TTC549 (cell line): ENCODE measurements around the gene MDN1.
"Not testable (repeated sequence)": the region's sequence is repeated elsewhere in the genome, so short reads cannot be mapped to it uniquely, and the experiment has no call there.

Experiments used
- FAIRE-seq: peaks from 2 replicates; lab custom pipeline; 2012; peaks lifted over from hg19 to GRCh38; lab: Jason Lieb, UNC

Gene MDN1

DNA sequence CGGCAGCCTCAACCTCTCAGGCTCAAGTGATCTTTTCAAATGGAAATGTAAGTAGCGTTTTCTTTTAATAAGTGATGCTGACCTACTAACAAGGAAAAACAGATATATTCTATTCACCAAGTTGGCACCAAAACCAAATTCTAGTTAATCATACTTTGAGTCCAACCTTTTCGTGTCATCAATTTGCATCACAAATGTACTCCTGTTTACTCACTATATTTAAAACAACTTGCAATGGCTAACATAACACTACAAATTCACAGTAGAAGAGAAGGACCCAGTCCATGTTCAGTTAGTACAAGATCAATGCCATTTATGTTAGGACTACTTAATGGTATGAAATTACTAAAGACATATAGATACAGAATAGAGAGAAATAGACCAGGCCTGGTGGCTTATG lies 50.0 kb downstream of the MDN1 start:
- no peak for FAIRE-seq

- no peak for FAIRE-seq
Observed at GRCh38 chr6:89768324-89768723, 51.3 kb downstream of the MDN1 start.

- FAIRE-seq, result no peak
Observed at GRCh38 chr6:89763550-89763949, 56.0 kb downstream of the MDN1 start.

- FAIRE-seq, result no peak
Observed at GRCh38 chr6:89758830-89759229, 60.8 kb downstream of the MDN1 start.

- FAIRE-seq, result no peak
Observed at GRCh38 chr6:89750338-89750737, 69.3 kb downstream of the MDN1 start.

- no peak for FAIRE-seq
Observed at GRCh38 chr6:89749918-89750317, 69.7 kb downstream of the MDN1 start.

GRCh38 chr6:89745716-89746115 lies 73.9 kb downstream of the MDN1 start:
- FAIRE-seq, result no peak

- no peak for FAIRE-seq
Observed at GRCh38 chr6:89745096-89745495, 74.5 kb downstream of the MDN1 start.

DNA sequence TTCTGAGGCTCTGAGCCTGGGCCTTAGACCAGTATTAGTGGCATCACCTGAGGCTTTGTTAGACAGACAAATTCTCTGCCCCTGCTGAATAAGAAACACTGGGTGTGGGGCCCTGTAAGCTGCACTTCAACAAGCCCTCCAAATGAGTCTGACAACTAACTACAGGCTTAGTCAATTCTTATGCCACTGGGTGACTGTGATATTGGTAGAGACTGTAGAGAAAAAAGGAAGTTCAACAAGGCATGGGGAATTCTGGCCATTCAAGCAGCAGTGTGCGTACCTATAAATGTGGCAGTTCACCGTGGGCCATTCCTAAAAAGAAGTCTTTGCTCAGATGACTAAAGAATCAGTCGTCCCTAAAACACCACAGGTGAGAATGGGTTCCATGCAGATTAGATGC lies 82.7 kb downstream of the MDN1 start:
- no peak for FAIRE-seq

DNA sequence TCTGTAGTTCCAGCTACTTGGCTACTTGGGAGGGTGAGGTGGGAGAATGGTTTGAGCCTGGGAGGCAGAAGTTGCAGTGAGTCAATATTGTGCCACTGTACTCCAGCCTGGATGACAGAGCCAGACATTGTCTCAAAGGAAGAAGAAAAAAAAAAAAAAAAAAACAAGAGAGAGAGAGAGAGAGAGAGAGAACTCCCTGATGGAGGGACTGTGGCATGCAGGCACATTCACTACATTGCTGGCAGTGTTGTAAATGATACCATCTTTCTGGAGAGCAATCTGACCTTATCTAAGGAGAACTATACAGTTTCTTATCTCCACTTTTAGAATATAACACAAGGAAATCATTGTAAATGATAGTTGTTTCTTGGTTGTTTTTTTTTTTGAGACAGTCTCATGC lies 85.1 kb downstream of the MDN1 start:
- FAIRE-seq, result no peak

DNA sequence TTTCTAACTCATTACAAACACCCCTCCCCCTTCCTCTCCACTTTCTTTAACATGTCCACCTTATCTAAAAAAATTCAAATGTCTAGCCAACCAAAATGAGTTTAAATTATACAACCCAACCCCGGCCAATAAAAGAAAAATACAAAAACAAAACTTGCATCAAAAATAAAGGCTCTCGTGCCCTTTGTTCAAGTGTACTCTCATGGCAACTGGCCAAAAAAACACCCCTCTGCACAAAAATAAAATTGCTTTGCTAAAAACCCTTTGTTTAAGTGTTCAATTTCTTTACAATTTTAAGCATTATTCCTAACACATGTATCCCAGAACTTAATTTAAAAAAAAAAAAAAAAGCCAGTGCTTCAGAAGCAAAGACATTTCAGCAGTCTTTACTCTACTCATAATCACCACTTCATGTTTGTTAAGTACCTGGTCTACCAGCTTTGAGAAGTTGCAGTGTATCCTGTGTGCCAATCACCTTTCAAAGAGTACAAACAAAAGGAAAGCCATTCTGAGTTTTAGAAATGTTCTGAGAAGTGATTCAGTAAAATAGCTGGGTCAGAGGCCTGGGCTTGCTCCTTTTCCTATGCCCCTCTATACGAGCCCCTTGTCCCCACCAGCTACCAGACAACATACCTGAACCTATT lies 87.5 kb downstream of the MDN1 start:
- no peak for FAIRE-seq

DNA sequence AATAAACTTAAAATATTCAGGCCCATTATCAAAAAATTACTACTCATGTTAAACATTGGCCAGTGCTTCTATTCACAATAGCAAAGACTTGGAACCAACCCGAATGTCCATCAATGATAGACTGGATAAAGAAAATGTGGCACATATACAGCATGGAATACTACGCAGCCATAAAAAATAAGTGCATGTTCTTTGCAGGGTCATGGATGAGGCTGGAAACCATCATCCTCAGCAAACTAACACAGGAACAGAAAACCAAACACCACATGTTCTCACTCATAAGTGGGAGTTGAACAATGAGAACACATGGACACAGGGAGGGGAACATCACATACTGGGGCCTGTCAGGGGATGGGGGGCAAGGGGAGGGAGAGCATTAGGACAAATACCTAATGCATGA lies 88.3 kb downstream of the MDN1 start:
- FAIRE-seq, result not testable (repeated sequence)

DNA sequence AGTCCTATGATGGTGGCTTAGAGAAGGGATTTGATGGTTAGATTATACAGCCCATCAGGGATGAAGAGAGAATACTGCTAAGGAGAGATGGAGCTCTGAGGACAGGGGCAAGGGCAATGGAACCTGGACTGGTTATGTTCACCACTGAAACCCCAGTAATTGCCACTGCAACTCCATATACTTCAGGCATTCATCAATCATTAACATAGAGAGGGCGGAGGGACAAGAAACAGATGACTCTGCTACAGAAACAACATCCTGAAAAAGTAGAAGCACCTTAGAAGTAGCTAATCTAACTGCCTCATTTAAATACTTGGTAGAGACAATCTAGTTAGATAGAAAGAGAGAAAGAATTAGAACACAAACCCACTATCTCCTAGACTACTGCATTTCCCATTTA lies 89.8 kb downstream of the MDN1 start:
- FAIRE-seq, result no peak

DNA sequence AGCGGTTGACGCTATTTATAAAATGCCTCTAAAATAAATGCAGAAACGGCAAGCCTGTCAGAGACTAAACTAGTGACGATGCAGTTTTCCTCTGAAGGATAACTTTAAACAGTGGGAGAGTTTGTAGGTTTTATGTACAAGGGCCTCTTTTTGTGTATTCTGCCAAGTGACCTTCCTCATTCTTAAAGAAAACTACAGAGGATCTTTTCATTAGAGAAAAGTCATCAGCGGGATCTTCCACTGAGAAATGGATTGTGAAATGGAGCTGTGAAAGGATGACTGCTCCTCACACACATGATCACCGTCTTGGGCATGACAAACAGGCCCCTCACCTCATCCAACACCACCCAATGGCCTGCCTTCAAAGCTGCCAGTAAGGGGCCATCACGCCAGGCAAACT lies 92.1 kb downstream of the MDN1 start:
- FAIRE-seq, result no peak

DNA sequence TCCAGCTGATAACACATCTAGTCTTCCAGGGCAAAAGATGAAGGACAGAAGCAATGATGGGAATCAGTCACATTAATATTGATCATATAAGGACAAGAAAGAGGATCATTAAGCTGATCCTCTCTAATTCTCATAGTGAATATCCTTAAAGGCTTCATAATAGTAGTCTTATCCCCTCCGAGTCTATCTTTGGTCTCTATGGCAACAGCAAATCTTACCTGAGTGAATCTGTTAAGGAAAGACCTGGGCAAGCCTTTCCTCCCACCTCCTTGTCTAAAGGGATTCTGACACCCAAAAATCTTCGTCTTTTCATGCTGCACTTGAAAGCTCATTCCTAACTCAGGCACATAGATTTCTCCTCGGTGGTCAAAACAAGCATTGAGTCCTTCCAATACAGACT lies 94.6 kb downstream of the MDN1 start:
- FAIRE-seq, result no peak

GRCh38 chr6:89723046-89723445 lies 96.5 kb downstream of the MDN1 start:
- no peak for FAIRE-seq

GRCh38 chr6:89716532-89716931 lies 103.1 kb downstream of the MDN1 start:
- FAIRE-seq, result no peak

GRCh38 chr6:89711801-89712200 lies 107.8 kb downstream of the MDN1 start:
- FAIRE-seq, result no peak

DNA sequence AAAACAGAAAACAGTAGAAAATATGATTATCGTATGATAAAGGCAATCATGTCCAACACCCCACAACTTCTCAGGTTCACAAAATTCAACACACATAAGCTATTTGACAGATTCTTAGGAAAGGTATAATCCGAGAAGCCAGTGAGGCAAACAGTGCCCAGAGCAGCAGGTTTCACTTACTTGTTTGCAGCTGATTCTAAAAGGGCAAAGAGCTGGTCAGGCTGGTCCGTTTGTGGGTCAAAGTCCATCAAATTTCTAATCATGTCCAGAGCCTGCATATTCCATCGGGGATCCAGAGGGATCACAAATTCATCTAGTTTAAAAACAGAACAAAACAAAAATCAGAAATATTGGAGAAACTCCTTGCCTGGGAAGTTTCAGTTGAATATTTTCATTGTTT lies 111.3 kb downstream of the MDN1 start:
- FAIRE-seq, result no peak

- FAIRE-seq, result no peak
Observed at GRCh38 chr6:89707766-89708165, 111.8 kb downstream of the MDN1 start.

DNA sequence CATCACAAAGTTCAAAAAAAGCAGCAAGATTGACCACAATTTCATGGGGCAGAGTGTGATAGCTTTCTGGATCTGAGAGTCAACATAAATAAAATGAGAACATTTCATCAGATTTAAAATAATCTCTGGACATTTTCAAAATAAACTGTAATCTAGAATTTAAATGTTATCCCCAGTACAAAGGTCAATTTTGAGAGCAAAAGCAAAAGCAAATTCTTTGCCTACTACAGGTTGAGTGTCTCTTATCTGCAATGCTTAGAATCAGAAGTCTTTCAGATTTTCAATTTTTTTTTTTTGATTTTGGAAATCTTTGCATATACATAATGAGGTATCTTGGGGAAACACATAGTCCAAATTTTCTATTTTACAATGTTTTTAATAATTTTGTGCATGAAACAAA lies 113.5 kb downstream of the MDN1 start:
- no peak for FAIRE-seq

- no peak for FAIRE-seq
Observed at GRCh38 chr6:89703292-89703691, 116.3 kb downstream of the MDN1 start.

DNA sequence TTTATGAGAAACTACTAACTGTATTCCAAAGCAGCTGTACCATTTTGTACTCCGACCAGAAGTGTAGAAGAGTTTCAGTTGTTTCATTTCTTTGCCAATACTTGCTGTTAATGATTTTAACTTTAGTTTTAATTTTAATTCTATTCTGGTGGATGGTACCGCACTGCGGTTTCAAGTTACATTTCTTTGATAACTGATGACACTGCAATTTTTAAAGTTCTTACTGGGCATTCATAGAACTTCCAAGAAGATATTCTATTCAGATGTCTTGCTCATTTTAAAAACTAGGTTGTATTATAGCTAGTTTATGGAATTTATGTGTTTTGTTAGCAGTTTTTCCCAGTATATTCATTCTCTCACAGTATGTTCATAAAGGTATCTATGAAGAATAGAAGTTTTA lies 117.2 kb downstream of the MDN1 start:
- no peak for FAIRE-seq

DNA sequence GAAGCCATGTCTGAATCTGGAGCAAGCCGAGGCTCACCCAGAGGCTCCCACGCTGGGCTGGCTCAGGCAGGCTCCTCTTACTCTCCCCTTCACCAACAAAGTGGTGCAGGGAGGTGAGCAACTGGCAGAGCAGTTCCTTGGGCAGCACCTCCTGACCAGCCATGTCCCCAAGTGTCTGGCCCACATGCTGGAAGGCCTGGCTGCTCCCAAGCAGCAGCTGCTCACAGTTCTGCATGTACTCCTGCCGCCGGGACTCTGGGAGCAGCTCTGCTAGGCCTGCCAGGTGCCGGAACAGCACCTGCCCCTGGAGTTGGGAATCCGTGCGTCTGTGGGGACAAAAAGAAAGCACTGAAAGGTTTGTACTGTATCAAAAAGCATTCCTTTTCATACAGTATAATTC lies 123.9 kb downstream of the MDN1 start:
- FAIRE-seq, result no peak

- no peak for FAIRE-seq
Observed at GRCh38 chr6:89694428-89694827, 125.2 kb downstream of the MDN1 start.
